ENCODE data around the gene NPHS1.

Gene NPHS1

DNA sequence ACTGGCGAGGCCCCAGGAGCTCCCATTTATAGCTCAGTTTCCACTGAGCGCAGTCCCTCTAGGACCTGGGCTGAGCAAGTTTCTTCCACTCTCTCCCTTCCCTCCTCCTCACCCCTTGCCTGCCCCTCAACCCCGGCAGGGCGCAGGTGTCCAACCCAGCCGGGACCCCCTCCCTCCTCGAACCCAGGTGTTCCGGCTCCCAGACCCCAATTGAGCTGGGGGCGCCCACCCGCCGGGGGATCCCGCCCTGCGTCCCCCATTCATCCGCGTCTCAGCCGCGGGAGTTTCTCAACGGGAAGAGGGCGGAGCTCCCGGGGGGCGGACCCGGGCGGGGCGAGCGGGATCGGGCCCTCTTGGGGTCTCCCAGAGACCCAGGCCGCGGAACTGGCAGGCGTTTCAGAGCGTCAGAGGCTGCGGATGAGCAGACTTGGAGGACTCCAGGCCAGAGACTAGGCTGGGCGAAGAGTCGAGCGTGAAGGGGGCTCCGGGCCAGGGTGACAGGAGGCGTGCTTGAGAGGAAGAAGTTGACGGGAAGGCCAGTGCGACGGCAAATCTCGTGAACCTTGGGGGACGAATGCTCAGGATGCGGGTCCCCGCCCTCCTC, 4.3 kb upstream of the NPHS1 start, which contains the start of gene KIRREL2:
TSS of gene KIRREL2 (plus strand) at position 366 of the 604 bp plus-strand sequence. CDS start at position 575, 209 bp downstream.
- POLR2A ChIA-PET = interaction anchor here (0.6 kb wide), 1 partner anchor 197 kb away, joined by 11 read pairs; no protein-coding TSS in a partner anchor
- Histone ChIP-seq H3K27ac (ENCODE audit: extremely low read depth, low read depth, low read length) (no peak within 1 kb of the TSS), H3K4me1 (ENCODE audit: control insufficient read depth, insufficient read depth, low read length) (no peaks in the 10 kb centered on the region), H3K4me3 (ENCODE audit: low read depth, low read length) (no peak within 1 kb of the TSS), H3K36me3 (ENCODE audit: control insufficient read depth in 2 of 2, insufficient read depth in 1 of 2, low read length in 2 of 2) (no peaks in the 10 kb centered on the region), H3K9me3 (ENCODE audit: control insufficient read depth, insufficient read depth, low read depth, low read length) (no peaks in the 10 kb centered on the region)
- TF ChIP-seq, protein P1, sequence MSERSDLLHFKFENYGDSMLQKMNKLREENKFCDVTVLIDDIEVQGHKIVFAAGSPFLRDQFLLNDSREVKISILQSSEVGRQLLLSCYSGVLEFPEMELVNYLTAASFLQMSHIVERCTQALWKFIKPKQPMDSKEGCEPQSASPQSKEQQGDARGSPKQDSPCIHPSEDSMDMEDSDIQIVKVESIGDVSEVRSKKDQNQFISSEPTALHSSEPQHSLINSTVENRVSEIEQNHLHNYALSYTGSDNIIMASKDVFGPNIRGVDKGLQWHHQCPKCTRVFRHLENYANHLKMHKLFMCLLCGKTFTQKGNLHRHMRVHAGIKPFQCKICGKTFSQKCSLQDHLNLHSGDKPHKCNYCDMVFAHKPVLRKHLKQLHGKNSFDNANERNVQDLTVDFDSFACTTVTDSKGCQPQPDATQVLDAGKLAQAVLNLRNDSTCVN (tag by site-specific recombination; optimal IDR thresholded peaks at IDR 0.05) = peak; percentile 9
- TF ChIP-seq SP2 (tag by site-specific recombination; IDR thresholded peaks at IDR 0.05) (peak; percentile 23; the same call in 1 of the 2 replicates), KLF8 (tag by site-specific recombination; IDR thresholded peaks at IDR 0.05) (peak; percentile 71; the same call in 1 of the 2 replicates)
- TF ChIP-seq, protein P2, sequence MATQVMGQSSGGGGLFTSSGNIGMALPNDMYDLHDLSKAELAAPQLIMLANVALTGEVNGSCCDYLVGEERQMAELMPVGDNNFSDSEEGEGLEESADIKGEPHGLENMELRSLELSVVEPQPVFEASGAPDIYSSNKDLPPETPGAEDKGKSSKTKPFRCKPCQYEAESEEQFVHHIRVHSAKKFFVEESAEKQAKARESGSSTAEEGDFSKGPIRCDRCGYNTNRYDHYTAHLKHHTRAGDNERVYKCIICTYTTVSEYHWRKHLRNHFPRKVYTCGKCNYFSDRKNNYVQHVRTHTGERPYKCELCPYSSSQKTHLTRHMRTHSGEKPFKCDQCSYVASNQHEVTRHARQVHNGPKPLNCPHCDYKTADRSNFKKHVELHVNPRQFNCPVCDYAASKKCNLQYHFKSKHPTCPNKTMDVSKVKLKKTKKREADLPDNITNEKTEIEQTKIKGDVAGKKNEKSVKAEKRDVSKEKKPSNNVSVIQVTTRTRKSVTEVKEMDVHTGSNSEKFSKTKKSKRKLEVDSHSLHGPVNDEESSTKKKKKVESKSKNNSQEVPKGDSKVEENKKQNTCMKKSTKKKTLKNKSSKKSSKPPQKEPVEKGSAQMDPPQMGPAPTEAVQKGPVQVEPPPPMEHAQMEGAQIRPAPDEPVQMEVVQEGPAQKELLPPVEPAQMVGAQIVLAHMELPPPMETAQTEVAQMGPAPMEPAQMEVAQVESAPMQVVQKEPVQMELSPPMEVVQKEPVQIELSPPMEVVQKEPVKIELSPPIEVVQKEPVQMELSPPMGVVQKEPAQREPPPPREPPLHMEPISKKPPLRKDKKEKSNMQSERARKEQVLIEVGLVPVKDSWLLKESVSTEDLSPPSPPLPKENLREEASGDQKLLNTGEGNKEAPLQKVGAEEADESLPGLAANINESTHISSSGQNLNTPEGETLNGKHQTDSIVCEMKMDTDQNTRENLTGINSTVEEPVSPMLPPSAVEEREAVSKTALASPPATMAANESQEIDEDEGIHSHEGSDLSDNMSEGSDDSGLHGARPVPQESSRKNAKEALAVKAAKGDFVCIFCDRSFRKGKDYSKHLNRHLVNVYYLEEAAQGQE (tag by site-specific recombination; IDR thresholded peaks at IDR 0.05) = no peak
- CTCF ChIA-PET = interaction anchor here (0.9 to 1.1 kb wide), 3 partner anchors 10 to 75 kb away, joined by 4 to 5 read pairs (median 4); no protein-coding TSS in a partner anchor

DNA sequence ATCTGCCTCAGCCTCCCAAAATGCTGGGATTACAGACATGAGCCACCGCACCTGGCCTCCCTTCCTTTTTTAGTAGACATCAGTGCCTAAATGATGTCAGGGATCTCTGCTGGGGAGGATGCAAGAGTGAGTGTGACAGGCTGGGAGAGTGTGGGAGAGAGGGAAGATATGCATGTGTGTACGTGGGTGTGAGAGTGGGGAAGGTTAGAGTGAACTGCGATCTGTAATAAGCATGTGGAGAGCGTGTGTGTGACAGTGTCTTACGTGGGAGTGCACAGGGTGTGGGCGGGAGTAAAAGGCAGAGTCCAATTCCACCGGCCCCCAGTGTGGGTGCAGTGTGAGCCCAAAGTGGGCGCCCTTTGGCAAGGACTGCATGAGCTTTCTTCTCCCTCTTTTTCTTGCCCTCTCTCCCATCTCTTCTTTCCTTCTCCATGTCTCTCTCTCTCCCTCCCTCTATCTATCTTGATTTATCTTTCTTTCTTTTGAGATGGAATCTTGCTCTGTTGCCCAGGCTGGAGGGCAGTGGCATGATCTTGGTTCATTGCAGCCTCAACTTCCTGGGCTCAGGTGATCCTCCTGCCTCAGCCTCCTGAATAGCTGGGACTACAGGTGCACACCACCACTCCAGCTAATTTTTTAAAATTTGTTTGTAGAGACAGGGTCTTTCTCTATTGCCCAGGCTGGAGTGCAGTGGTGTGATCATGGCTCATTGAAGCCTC, 893 bp upstream of the NPHS1 start:
- POLR2A ChIA-PET = interaction anchor here (0.6 to 1.6 kb wide), 4 partner anchors 16 to 534 kb away, joined by 3 to 5 read pairs (median 4); no protein-coding TSS in a partner anchor
- CTCF ChIA-PET = interaction anchor here (1.1 to 1.4 kb wide), 2 partner anchors 10 to 16 kb away, joined by 3 read pairs; partner anchors contain the start of gene APLP1
- no peak overlapping the region for H3K4me3 ChIP-seq (ENCODE audit: low read depth, low read length)
- no peaks in the 10 kb centered on the region for H3K9me3 ChIP-seq (ENCODE audit: control insufficient read depth, insufficient read depth, low read depth, low read length)
- H3K36me3 ChIP-seq (ENCODE audit: control insufficient read depth in 2 of 2, insufficient read depth in 1 of 2, low read length in 2 of 2) = no peaks in the 10 kb centered on the region
- no peak overlapping the region for H3K27ac ChIP-seq (ENCODE audit: extremely low read depth, low read depth, low read length)
- no peaks in the 10 kb centered on the region for H3K4me1 ChIP-seq (ENCODE audit: control insufficient read depth, insufficient read depth, low read length)
- TF ChIP-seq MZF1 (tag by site-specific recombination; IDR thresholded peaks at IDR 0.05; ENCODE audit: borderline replicate concordance) = no peak
- no peak for TF ChIP-seq ZNF514 (tag by site-specific recombination; IDR thresholded peaks at IDR 0.05)
- TF ChIP-seq KLF9 (tag by site-specific recombination; IDR thresholded peaks at IDR 0.05; ENCODE audit: low read depth) = no peak
- TF ChIP-seq ZNF600 (tag by site-specific recombination; IDR thresholded peaks at IDR 0.05) = no peak
- TF ChIP-seq ZNF221 (tag by site-specific recombination; IDR thresholded peaks at IDR 0.05; ENCODE audit: borderline replicate concordance) = no peak
- TF ChIP-seq, protein P3, sequence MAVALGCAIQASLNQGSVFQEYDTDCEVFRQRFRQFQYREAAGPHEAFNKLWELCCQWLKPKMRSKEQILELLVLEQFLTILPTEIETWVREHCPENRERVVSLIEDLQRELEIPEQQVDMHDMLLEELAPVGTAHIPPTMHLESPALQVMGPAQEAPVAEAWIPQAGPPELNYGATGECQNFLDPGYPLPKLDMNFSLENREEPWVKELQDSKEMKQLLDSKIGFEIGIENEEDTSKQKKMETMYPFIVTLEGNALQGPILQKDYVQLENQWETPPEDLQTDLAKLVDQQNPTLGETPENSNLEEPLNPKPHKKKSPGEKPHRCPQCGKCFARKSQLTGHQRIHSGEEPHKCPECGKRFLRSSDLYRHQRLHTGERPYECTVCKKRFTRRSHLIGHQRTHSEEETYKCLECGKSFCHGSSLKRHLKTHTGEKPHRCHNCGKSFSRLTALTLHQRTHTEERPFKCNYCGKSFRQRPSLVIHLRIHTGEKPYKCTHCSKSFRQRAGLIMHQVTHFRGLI (tag by site-specific recombination; IDR thresholded peaks at IDR 0.05) = no peak
- peak; percentile 100 for TF ChIP-seq ZFHX2 (tag by site-specific recombination; conservative IDR thresholded peaks at IDR 0.05)
- TF ChIP-seq ZNF37A (tag by site-specific recombination; IDR thresholded peaks at IDR 0.05) = no peak
- TF ChIP-seq, protein P4, sequence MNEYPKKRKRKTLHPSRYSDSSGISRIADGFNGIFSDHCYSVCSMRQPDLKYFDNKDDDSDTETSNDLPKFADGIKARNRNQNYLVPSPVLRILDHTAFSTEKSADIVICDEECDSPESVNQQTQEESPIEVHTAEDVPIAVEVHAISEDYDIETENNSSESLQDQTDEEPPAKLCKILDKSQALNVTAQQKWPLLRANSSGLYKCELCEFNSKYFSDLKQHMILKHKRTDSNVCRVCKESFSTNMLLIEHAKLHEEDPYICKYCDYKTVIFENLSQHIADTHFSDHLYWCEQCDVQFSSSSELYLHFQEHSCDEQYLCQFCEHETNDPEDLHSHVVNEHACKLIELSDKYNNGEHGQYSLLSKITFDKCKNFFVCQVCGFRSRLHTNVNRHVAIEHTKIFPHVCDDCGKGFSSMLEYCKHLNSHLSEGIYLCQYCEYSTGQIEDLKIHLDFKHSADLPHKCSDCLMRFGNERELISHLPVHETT (tag by site-specific recombination; IDR thresholded peaks at IDR 0.05) = no peak
- no peak for TF ChIP-seq ZIC2 (tag by site-specific recombination; IDR thresholded peaks at IDR 0.05)
- TF ChIP-seq ZNF121 (tag by site-specific recombination; IDR thresholded peaks at IDR 0.05) = peak; percentile 93
- TF ChIP-seq SALL2 (tag by site-specific recombination; IDR thresholded peaks at IDR 0.05; ENCODE audit: borderline replicate concordance) = 0 out of 2 replicates have a peak, but pooled peaks have one; percentile 61
- TF ChIP-seq, protein P5, sequence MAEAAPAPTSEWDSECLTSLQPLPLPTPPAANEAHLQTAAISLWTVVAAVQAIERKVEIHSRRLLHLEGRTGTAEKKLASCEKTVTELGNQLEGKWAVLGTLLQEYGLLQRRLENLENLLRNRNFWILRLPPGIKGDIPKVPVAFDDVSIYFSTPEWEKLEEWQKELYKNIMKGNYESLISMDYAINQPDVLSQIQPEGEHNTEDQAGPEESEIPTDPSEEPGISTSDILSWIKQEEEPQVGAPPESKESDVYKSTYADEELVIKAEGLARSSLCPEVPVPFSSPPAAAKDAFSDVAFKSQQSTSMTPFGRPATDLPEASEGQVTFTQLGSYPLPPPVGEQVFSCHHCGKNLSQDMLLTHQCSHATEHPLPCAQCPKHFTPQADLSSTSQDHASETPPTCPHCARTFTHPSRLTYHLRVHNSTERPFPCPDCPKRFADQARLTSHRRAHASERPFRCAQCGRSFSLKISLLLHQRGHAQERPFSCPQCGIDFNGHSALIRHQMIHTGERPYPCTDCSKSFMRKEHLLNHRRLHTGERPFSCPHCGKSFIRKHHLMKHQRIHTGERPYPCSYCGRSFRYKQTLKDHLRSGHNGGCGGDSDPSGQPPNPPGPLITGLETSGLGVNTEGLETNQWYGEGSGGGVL (tag by site-specific recombination; IDR thresholded peaks at IDR 0.05) = peak; percentile 34; the same call in 1 of the 2 replicates
- TF ChIP-seq ZNF48 (tag by site-specific recombination; IDR thresholded peaks at IDR 0.05) = no peak
- TF ChIP-seq ZNF792 (tag by site-specific recombination; IDR thresholded peaks at IDR 0.05) = no peak
- TF ChIP-seq BCL11B (tag by site-specific recombination; IDR thresholded peaks at IDR 0.05; ENCODE audit: low read depth) = no peak
- TF ChIP-seq, protein P6, sequence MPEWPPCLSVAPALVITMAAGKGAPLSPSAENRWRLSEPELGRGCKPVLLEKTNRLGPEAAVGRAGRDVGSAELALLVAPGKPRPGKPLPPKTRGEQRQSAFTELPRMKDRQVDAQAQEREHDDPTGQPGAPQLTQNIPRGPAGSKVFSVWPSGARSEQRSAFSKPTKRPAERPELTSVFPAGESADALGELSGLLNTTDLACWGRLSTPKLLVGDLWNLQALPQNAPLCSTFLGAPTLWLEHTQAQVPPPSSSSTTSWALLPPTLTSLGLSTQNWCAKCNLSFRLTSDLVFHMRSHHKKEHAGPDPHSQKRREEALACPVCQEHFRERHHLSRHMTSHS (tag by site-specific recombination; IDR thresholded peaks at IDR 0.05) = no peak

Measured in HEK293 (cell line).